Activated naive CD4-positive, alpha-beta T cell treated with anti-CD3 and anti-CD28 coated beads, Interleukin-2, amount 50 U/mL, for 72 hours (primary cell): ENCODE data around the gene IL20RA. TPM values are rescaled to one million over a fixed set of nuclear protein-coding genes. Genes with fewer than 3 reads are reported as not detected.

Source experiments
- total RNA-seq, 2 donors: library from RNA; stranded (reverse); gene quantifications; one replicate each; pipeline ENCODE4 v1.2.3, GENCODE V29; 2022

Gene IL20RA
- total RNA-seq, 2 donors from 2014 or later = not detected

Other genes starting within 250 kb of the IL20RA start
- gene PEX7, start 222.4 kb downstream of the IL20RA start, total RNA-seq = 1 to 10 TPM; 4.2 to 6.1 TPM
- gene SLC35D3, start 122.7 kb downstream of the IL20RA start, total RNA-seq = not detected
- not detected for gene IL22RA2, start 128.7 kb upstream of the IL20RA start, total RNA-seq
- gene IFNGR1, start 174.4 kb upstream of the IL20RA start, total RNA-seq = 10 to 100 TPM; 32.7 to 62.5 TPM